ENCODE measurements around the gene IGHMBP2. TPM values are rescaled to one million over a fixed set of nuclear protein-coding genes. Genes with fewer than 3 reads are reported as not detected.

The IGHMBP2 gene
- total RNA-seq, 1 experiment from 2014 or later, result 48.7 TPM

DNA sequence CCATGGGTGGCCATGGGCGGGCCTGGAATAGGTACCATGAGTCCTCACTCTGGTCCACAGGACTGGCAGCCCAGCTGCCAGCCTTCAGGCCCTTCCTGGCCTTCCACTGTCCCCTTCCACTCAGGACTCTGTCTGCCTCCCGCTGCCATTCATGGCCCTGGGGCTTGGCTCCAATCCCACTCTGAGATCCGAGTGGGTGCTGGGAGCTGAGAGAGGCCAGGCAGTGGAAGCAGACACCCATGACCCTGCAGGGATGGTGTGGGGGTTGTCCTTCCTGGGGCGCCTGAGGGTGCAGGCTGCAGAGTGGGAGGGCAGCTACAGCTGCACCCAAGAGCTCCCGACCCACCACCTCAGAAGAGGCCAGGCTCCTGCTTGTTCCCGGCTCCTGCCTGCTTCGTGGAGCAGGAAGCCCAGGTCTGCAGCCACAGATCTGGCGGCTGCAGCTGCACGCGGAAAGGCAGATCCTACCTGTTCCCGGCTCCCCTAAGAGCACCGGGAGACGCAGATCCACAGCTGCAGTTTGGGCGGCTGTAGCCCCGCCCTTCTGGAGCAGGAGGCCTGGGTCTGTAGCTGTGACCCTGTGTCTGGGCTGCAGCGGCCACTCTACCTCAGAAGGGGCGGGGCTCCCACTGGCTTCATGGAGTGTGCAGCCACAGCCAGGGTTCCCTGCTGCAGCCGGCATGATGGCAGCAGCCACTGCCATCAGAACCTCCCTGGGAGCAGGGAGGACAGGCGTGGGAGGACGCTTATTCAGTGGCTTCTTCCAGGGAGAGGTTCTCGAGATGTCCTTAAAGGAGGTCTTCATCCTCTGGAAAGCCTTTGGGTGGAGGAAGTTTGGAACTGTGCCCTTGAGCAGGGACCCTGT, 27.5 kb downstream of the IGHMBP2 start:
- Histone ChIP-seq H3K9me3 (ENCODE audit: low read depth, low read length, poor library complexity, severe bottlenecking) (no peaks in the 10 kb centered on the region), H3K27me3 (replicated peaks; ENCODE audit: insufficient read depth, low read depth, low read length, poor library complexity) (no peaks in the 10 kb centered on the region), H3K4me1 (ENCODE audit: insufficient read depth, low read length, poor library complexity, severe bottlenecking) (no peaks in the 10 kb centered on the region), H3K27ac (ENCODE audit: low read depth, low read length, poor library complexity, severe bottlenecking) (no peak overlapping the region), H3K36me3 (ENCODE audit: insufficient read depth, low read length, poor library complexity, severe bottlenecking) (peaks cover 52% of the 10 kb centered on the region), H3K4me3 (ENCODE audit: low read depth, low read length, poor library complexity, severe bottlenecking) (no peak overlapping the region)
- intact Hi-C loops (cut with micrococcal nuclease; ENCODE audit: unreplicated experiment), result no loop called here
- CTCF ChIA-PET, result no interaction called here
- DNase-seq (ENCODE audit: low spot score), result no peak
- POLR2A ChIA-PET (ENCODE audit: low non-redundant PET), result no interaction called here
- no peak for TF ChIP-seq EZH2 (IDR thresholded peaks at IDR 0.05; ENCODE audit: borderline replicate concordance, low read depth, low read length, poor library complexity, severe bottlenecking)
- no peak for TF ChIP-seq CTCF (conservative IDR thresholded peaks at IDR 0.05; ENCODE audit: low read depth, low read length)
- no TSS peak for BruUV-seq (replicated peaks)

GRCh38 chr11:68931911-68932310, 28.2 kb downstream of the IGHMBP2 start:
- Histone ChIP-seq H3K27me3 (replicated peaks; ENCODE audit: insufficient read depth, low read depth, low read length, poor library complexity) (no peaks in the 10 kb centered on the region), H3K27ac (ENCODE audit: low read depth, low read length, poor library complexity, severe bottlenecking) (no peak overlapping the region), H3K9me3 (ENCODE audit: low read depth, low read length, poor library complexity, severe bottlenecking) (no peaks in the 10 kb centered on the region), H3K36me3 (ENCODE audit: insufficient read depth, low read length, poor library complexity, severe bottlenecking) (peaks cover 52% of the 10 kb centered on the region), H3K4me1 (ENCODE audit: insufficient read depth, low read length, poor library complexity, severe bottlenecking) (no peaks in the 10 kb centered on the region), H3K4me3 (ENCODE audit: low read depth, low read length, poor library complexity, severe bottlenecking) (no peak overlapping the region)
- intact Hi-C loops (cut with micrococcal nuclease; ENCODE audit: unreplicated experiment), result no loop called here
- TF ChIP-seq CTCF (conservative IDR thresholded peaks at IDR 0.05; ENCODE audit: low read depth, low read length), result no peak
- TF ChIP-seq EZH2 (IDR thresholded peaks at IDR 0.05; ENCODE audit: borderline replicate concordance, low read depth, low read length, poor library complexity, severe bottlenecking), result no peak
- no peak for DNase-seq (ENCODE audit: low spot score)
- ChIA-PET CTCF (no interaction called here), POLR2A (ENCODE audit: low non-redundant PET) (no interaction called here)
- BruUV-seq (replicated peaks), result no TSS peak

GRCh38 chr11:68932358-68932757, 28.7 kb downstream of the IGHMBP2 start:
- POLR2A ChIA-PET (ENCODE audit: low non-redundant PET), result no interaction called here
- intact Hi-C loops (cut with micrococcal nuclease; ENCODE audit: unreplicated experiment), result no loop called here

More at GRCh38 chr11:68932358-68932757, 28.7 kb downstream of the IGHMBP2 start:
- Histone ChIP-seq H3K4me1 (ENCODE audit: insufficient read depth, low read length, poor library complexity, severe bottlenecking) (no peaks in the 10 kb centered on the region), H3K27ac (ENCODE audit: low read depth, low read length, poor library complexity, severe bottlenecking) (no peak overlapping the region), H3K4me3 (ENCODE audit: low read depth, low read length, poor library complexity, severe bottlenecking) (no peak overlapping the region), H3K9me3 (ENCODE audit: low read depth, low read length, poor library complexity, severe bottlenecking) (no peaks in the 10 kb centered on the region), H3K36me3 (ENCODE audit: insufficient read depth, low read length, poor library complexity, severe bottlenecking) (peaks cover 53% of the 10 kb centered on the region), H3K27me3 (replicated peaks; ENCODE audit: insufficient read depth, low read depth, low read length, poor library complexity) (no peaks in the 10 kb centered on the region)
- DNase-seq (ENCODE audit: low spot score), result no peak
- no TSS peak for BruUV-seq (replicated peaks)
- TF ChIP-seq EZH2 (IDR thresholded peaks at IDR 0.05; ENCODE audit: borderline replicate concordance, low read depth, low read length, poor library complexity, severe bottlenecking), result no peak
- no peak for TF ChIP-seq CTCF (conservative IDR thresholded peaks at IDR 0.05; ENCODE audit: low read depth, low read length)
- CTCF ChIA-PET, result no interaction called here
